Neural cell (in vitro differentiated cells): ENCODE results near the gene LGALS4. TPM values are rescaled to one million over a fixed set of nuclear protein-coding genes. Genes with fewer than 3 reads are reported as not detected.
"Not testable (repeated sequence)": the region's sequence is repeated elsewhere in the genome, so short reads cannot be mapped to it uniquely, and the experiment has no call there.

Source experiments
- H2AFZ ChIP-seq: fragments of 200-600, 300-800 bp; sonication (generic), shearing (Covaris generic); 2 replicates; pipeline ENCODE4 v1.6.0; 2014; ENCODE audit warnings: low read depth, mild to moderate bottlenecking, antibody characterized with exemption, low read length, moderate library complexity
- H3F3A ChIP-seq: fragments of 200-600 bp; shearing (Covaris generic); 2 replicates; pipeline ENCODE4 v1.6.1; 2016; ENCODE audit warnings: mild to moderate bottlenecking, moderate library complexity, mixed read lengths, antibody characterized with exemption, low read length; ENCODE audit not compliant: insufficient read depth, poor library complexity, severe bottlenecking
- H3K27ac ChIP-seq: fragments of 200-600, 300-800 bp; sonication (generic), shearing (Covaris generic); 2 replicates; pipeline ENCODE4 v1.5.1; 2014; ENCODE audit warnings: mild to moderate bottlenecking, low read length, moderate library complexity
- H3K27me3 ChIP-seq: fragments of 300-800, 200-600 bp; sonication (generic), shearing (Covaris generic); 2 replicates; pipeline ENCODE4 v1.6.0; 2014; ENCODE audit warnings: mild to moderate bottlenecking, low read depth, low read length, moderate library complexity; ENCODE audit not compliant: insufficient read depth
- H3K36me3 ChIP-seq: fragments of 300-800, 200-600 bp; sonication (generic), shearing (Covaris generic); 2 replicates; pipeline ENCODE4 v1.5.1; 2014; ENCODE audit warnings: mild to moderate bottlenecking, antibody characterized with exemption, low read length, moderate library complexity; ENCODE audit not compliant: insufficient read depth
- H3K4me2 ChIP-seq: fragments of 300-800, 200-600 bp; sonication (generic), shearing (Covaris generic); 2 replicates; pipeline ENCODE4 v1.6.0; 2014; ENCODE audit warnings: mild to moderate bottlenecking, low read length
- H3K4me3 ChIP-seq: fragments of 300-800, 200-600 bp; sonication (generic), shearing (Covaris generic); 2 replicates; pipeline ENCODE4 v1.5.1; 2014; ENCODE audit warnings: mild to moderate bottlenecking, low read length, moderate library complexity
- H3K79me2 ChIP-seq: fragments of 200-600 bp; shearing (Covaris generic); replicated peaks from 2 replicates; pipeline ENCODE4 v1.6.0; 2014; ENCODE audit warnings: mild to moderate bottlenecking, low read length, moderate library complexity; ENCODE audit not compliant: insufficient read depth
- H3K9ac ChIP-seq: fragments of 300-800, 200-600 bp; sonication (generic), shearing (Covaris generic); 2 replicates; pipeline ENCODE4 v1.6.1; 2016; ENCODE audit warnings: mild to moderate bottlenecking, low read length, mixed read lengths
- H3K9me2 ChIP-seq: fragments of 200-600 bp; shearing (Covaris generic); 2 replicates; pipeline ENCODE4 v1.6.1; 2016; ENCODE audit warnings: mild to moderate bottlenecking, low read length, mixed read lengths; ENCODE audit not compliant: insufficient read depth
- H3K9me3 ChIP-seq: fragments of 200-600, 300-800 bp; sonication (generic), shearing (Covaris generic); 2 replicates; pipeline ENCODE4 v1.6.1; 2016; ENCODE audit warnings: mild to moderate bottlenecking, mixed run types, low read length, moderate library complexity, mixed read lengths
- H4K20me1 ChIP-seq: fragments of 200-600 bp; shearing (Covaris generic); 2 replicates; pipeline ENCODE4 v1.6.1; 2016; ENCODE audit warnings: mild to moderate bottlenecking, mixed run types; ENCODE audit not compliant: insufficient read depth
- EP300 ChIP-seq: fragments of 450-650 bp; conservative IDR thresholded peaks from 2 replicates; pipeline ENCODE4 v1.6.1; 2014; ENCODE audit warnings: antibody characterized with exemption, mild to moderate bottlenecking, moderate library complexity; ENCODE audit not compliant: poor library complexity, severe bottlenecking
- EZH2 ChIP-seq: fragments of 200-600, 300-800 bp; shearing (Covaris generic), sonication (generic); IDR thresholded peaks from 2 replicates; pipeline ENCODE4 v1.6.1; 2014; ENCODE audit warnings: antibody characterized with exemption, low read length, borderline replicate concordance, mild to moderate bottlenecking; ENCODE audit not compliant: insufficient read depth, poor library complexity, severe bottlenecking
- MXI1 ChIP-seq: fragments of 450-650 bp; conservative IDR thresholded peaks from 2 replicates; pipeline ENCODE4 v1.6.1; 2014; ENCODE audit warnings: antibody characterized with exemption, mild to moderate bottlenecking; ENCODE audit not compliant: poor library complexity, severe bottlenecking
- POLR2AphosphoS5 ChIP-seq: IDR thresholded peaks from 2 replicates; pipeline ENCODE4 v1.6.1; 2012
- RAD21 ChIP-seq: fragments of 450-650 bp; conservative IDR thresholded peaks from 2 replicates; pipeline ENCODE4 v1.6.1; 2014; ENCODE audit warnings: antibody characterized with exemption, mild to moderate bottlenecking, moderate library complexity
- SMC3 ChIP-seq: fragments of 450-650 bp; conservative IDR thresholded peaks from 2 replicates; pipeline ENCODE4 v1.6.1; 2014; ENCODE audit warnings: antibody characterized with exemption, mild to moderate bottlenecking, moderate library complexity; ENCODE audit not compliant: poor library complexity
- TAF1 ChIP-seq: IDR thresholded peaks from 2 replicates; pipeline ENCODE4 v1.6.1; 2012; ENCODE audit warnings: low read depth
- polyA plus RNA-seq: library from polyadenylated mRNA; depleted of rRNA; stranded (reverse); fragments of >200 nt; gene quantifications from 2 replicates; pipeline ENCODE4 v1.2.3, GENCODE V29; 2014
- TF ChIP-seq, protein P1 (sequence below): IDR thresholded peaks from 2 replicates; pipeline ENCODE4 v1.6.1; 2012; ENCODE audit warnings: borderline replicate concordance
- TF ChIP-seq, protein P2 (sequence below): fragments of 450-650 bp; IDR thresholded peaks from 2 replicates; pipeline ENCODE4 v1.5.1; 2014; ENCODE audit warnings: antibody characterized with exemption, mild to moderate bottlenecking, moderate library complexity; ENCODE audit not compliant: poor library complexity, severe bottlenecking

The LGALS4 gene
- polyA plus RNA-seq, 1 donor from 2014 or later = 1.3 TPM

DNA sequence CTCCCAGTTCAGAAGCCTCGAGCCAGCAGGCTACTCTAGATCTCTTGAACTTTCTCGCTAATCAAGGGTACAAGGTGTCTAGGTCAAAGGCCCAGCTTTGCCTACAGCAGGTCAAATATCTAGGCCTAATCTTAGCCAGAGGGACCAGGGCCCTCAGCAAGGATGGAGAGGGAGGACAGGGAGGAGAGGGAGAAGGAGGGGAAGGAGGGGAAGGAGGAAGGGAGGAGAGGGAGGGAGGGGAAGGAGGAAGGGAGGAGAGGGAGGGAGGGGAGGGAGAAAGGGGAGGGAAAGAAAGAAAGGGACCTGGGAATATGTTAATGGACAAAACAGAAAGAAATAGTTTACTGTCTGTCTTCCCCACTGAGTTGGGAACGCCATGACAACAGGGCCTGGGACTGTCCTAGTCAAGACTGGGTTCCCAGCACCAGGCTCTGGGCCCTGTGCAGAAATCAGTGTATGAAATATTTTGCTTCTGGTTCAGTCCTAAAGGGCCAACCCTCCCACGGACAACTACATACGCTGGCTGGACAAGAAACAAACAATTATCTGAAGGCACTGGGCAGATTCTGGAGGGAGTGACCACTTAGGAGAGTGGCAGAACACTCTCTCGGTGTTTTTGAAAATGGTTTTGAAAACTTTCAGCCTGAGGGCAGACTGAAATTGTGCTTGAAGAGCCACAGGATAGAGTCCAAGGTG is 14.3 kb upstream of the LGALS4 start:
- Histone ChIP-seq H3K27ac (no peak overlapping the region), H3K36me3 (no peaks in the 10 kb centered on the region), H3K9me2 (no peaks in the 10 kb centered on the region), H3K27me3 (no peaks in the 10 kb centered on the region), H3K79me2 (peaks cover 8% of the 10 kb centered on the region), H3K9ac (no peak overlapping the region), H2AFZ (no peak overlapping the region), H3K4me2 (no peak overlapping the region), H4K20me1 (no peaks in the 10 kb centered on the region), H3F3A (no peaks in the 10 kb centered on the region), H3K4me3 (no peak overlapping the region), H3K9me3 (no peaks in the 10 kb centered on the region)
- TF ChIP-seq POLR2AphosphoS5 (no peak), SMC3 (no peak), EP300 (no peak), EZH2 (no peak), MXI1 (no peak), TAF1 (no peak), RAD21 (no peak)
- TF ChIP-seq, protein P1, sequence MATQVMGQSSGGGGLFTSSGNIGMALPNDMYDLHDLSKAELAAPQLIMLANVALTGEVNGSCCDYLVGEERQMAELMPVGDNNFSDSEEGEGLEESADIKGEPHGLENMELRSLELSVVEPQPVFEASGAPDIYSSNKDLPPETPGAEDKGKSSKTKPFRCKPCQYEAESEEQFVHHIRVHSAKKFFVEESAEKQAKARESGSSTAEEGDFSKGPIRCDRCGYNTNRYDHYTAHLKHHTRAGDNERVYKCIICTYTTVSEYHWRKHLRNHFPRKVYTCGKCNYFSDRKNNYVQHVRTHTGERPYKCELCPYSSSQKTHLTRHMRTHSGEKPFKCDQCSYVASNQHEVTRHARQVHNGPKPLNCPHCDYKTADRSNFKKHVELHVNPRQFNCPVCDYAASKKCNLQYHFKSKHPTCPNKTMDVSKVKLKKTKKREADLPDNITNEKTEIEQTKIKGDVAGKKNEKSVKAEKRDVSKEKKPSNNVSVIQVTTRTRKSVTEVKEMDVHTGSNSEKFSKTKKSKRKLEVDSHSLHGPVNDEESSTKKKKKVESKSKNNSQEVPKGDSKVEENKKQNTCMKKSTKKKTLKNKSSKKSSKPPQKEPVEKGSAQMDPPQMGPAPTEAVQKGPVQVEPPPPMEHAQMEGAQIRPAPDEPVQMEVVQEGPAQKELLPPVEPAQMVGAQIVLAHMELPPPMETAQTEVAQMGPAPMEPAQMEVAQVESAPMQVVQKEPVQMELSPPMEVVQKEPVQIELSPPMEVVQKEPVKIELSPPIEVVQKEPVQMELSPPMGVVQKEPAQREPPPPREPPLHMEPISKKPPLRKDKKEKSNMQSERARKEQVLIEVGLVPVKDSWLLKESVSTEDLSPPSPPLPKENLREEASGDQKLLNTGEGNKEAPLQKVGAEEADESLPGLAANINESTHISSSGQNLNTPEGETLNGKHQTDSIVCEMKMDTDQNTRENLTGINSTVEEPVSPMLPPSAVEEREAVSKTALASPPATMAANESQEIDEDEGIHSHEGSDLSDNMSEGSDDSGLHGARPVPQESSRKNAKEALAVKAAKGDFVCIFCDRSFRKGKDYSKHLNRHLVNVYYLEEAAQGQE = no peak
- TF ChIP-seq, protein P2, sequence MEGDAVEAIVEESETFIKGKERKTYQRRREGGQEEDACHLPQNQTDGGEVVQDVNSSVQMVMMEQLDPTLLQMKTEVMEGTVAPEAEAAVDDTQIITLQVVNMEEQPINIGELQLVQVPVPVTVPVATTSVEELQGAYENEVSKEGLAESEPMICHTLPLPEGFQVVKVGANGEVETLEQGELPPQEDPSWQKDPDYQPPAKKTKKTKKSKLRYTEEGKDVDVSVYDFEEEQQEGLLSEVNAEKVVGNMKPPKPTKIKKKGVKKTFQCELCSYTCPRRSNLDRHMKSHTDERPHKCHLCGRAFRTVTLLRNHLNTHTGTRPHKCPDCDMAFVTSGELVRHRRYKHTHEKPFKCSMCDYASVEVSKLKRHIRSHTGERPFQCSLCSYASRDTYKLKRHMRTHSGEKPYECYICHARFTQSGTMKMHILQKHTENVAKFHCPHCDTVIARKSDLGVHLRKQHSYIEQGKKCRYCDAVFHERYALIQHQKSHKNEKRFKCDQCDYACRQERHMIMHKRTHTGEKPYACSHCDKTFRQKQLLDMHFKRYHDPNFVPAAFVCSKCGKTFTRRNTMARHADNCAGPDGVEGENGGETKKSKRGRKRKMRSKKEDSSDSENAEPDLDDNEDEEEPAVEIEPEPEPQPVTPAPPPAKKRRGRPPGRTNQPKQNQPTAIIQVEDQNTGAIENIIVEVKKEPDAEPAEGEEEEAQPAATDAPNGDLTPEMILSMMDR = no peak

DNA sequence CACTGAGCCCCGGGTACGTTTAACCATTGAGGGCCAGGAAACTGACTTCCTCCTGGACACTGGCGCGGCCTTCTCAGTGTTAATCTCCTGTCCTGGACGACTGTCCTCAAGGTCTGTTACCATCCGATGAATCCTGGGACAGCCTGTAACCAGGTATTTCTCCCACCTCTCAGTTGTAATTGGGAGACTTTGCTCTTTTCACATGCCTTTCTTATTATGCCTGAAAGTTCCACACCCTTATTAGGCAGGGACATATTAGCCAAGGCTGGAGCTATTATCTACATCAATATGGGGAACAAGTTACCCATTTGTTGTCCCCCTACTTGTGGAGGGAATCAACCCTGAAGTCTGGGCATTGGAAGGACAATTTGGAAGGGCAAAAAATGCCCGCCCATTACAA is 13.2 kb upstream of the LGALS4 start:
- H3K9me3 ChIP-seq, H3K27ac ChIP-seq, H3K79me2 ChIP-seq, H3F3A ChIP-seq, H4K20me1 ChIP-seq, H3K36me3 ChIP-seq, H3K4me3 ChIP-seq, H3K27me3 ChIP-seq, H3K4me2 ChIP-seq, H3K9me2 ChIP-seq, H2AFZ ChIP-seq, H3K9ac ChIP-seq: not testable (repeated sequence)

DNA sequence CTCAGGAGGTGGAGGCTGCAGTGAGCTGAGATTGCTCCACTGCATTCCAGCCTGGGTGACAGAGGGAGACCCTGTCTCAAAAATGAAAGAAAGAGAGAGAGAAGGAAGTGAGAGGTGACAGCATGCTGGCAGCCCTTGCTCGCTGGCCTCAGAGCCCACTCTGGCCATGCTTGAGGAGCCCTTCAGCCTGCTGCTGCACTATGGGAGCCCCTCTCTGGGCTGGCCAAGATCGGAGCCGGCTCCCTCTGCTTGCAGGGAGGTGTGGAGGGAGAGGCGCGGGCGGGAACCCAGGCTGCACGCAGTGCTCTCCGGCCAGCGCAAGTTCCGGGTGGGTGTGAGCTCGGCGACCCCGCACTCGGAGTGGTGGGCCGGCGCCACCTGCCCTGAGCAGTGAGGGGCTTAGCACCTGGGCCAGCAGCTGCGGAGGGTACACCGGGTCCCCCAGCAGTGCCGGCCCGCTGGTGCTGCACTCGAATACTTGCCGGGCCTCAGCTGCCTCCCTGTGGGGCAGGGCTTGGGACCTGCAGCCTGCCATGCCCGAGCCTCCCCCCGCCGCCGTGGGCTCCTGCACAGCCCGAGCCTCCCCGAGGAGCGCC is 8.6 kb upstream of the LGALS4 start:
- not testable (repeated sequence) for H3K9ac ChIP-seq, H3K27ac ChIP-seq, H3F3A ChIP-seq, H4K20me1 ChIP-seq, H3K9me3 ChIP-seq, H3K4me2 ChIP-seq, H3K27me3 ChIP-seq, H3K36me3 ChIP-seq, H3K79me2 ChIP-seq, H2AFZ ChIP-seq, H3K9me2 ChIP-seq, H3K4me3 ChIP-seq
